ENCODE measurements around the gene ZNF521. TPM values are rescaled to one million over a fixed set of nuclear protein-coding genes. Genes with fewer than 3 reads are reported as not detected.

ZNF521 gene
- total RNA-seq = 139 and 149 TPM in 2 replicates

DNA sequence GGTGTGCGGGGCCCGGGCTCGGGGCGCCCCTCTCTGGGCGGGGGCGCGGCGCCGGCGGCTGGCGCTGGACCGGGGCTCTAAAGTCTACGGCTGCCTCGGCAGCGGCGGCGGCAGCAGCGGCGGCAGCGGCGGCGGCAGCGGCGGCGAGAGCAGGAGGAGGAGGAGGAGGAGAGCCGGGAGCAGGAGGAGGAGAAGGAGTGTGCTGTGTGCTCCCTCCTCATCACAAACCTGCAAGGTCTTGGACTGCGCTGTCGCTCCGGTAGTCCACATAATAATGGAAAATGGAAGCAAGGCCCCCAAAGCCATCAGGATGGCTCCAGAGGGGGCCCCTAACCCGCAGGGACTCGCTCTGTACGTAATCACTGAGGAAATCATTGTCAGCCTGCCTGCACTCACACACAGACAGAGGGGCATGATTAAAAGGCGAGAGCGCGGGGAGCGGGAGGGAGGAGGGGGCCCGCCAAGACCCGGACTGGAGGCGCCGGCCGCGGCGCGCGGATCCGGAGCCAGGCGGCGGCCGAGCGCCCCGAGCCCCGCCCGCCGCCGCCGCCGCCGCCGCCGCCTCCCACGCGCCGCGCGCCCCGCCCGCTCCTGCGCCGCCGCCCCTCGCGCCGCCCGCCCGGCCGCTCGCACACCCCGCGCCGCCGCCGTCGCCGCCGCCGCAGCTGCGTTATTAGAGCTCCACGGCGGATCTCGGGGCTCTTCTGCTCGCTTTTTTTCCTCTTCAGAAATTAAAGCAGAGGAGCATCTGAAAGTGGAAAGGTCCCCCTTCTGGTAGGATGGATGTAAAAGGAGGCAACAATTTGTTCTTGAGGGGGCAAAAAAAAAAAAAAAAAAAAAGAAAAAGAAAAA lies at the start of gene ZNF521:
TSS of gene ZNF521 (minus strand) at position 390 of the 852 bp plus-strand sequence. CDS start 1,220 bp downstream, outside the sequence.

